Eye (tissue), 1 donor: ENCODE results near the gene RAD51B.
A peak's percentile ranks its signal among the peaks of the same experiment; 100 is the strongest.

ENCODE experiments used
- DNase-seq: peaks from one replicate; pipeline ENCODE4 v3.0.0-alpha.2; 2015

RAD51B gene

GRCh38 chr14:68569970-68570409 is 750.4 kb downstream of the RAD51B start:
- DNase-seq = no peak

GRCh38 chr14:68571114-68571591 is 751.6 kb downstream of the RAD51B start:
- DNase-seq = no peak

GRCh38 chr14:68571928-68572525 is 752.4 kb downstream of the RAD51B start:
- no peak for DNase-seq

GRCh38 chr14:68573126-68573525 is 753.5 kb downstream of the RAD51B start:
- no peak for DNase-seq

- no peak for DNase-seq
Measured at GRCh38 chr14:68573722-68574121, 754.1 kb downstream of the RAD51B start.

- no peak for DNase-seq
Measured at GRCh38 chr14:68574461-68574860, 754.9 kb downstream of the RAD51B start.

- no peak for DNase-seq
Measured at GRCh38 chr14:68574906-68575305, 755.3 kb downstream of the RAD51B start.

- DNase-seq = no peak
Measured at GRCh38 chr14:68575426-68575825, 755.8 kb downstream of the RAD51B start.

GRCh38 chr14:68576031-68576430 is 756.5 kb downstream of the RAD51B start:
- no peak for DNase-seq

- DNase-seq = no peak
Measured at GRCh38 chr14:68576496-68577244, 757.1 kb downstream of the RAD51B start.

GRCh38 chr14:68577802-68578541 is 758.4 kb downstream of the RAD51B start:
- no peak for DNase-seq

GRCh38 chr14:68578597-68578996 is 759.0 kb downstream of the RAD51B start:
- no peak for DNase-seq

- DNase-seq = no peak
Measured at GRCh38 chr14:68580096-68580645, 760.6 kb downstream of the RAD51B start.

GRCh38 chr14:68580671-68581070 is 761.1 kb downstream of the RAD51B start:
- peak; percentile 52 for DNase-seq

- no peak for DNase-seq
Measured at GRCh38 chr14:68583548-68584280, 764.1 kb downstream of the RAD51B start.

GRCh38 chr14:68584786-68585185 is 765.2 kb downstream of the RAD51B start:
- no peak for DNase-seq

- DNase-seq = peak; percentile 93
Measured at GRCh38 chr14:68585690-68586089, 766.1 kb downstream of the RAD51B start.

GRCh38 chr14:68586896-68587751 is 767.5 kb downstream of the RAD51B start:
- peak; percentile 52 for DNase-seq

GRCh38 chr14:68587931-68588330 is 768.4 kb downstream of the RAD51B start:
- no peak for DNase-seq

- DNase-seq = peak; percentile 75
Measured at GRCh38 chr14:68589447-68590200, 770.0 kb downstream of the RAD51B start.

GRCh38 chr14:68590201-68590522 is 770.6 kb downstream of the RAD51B start:
- DNase-seq = no peak
